ENCODE data around the gene RHPN2.

- TF ChIP-seq ATF3 (CRISPR knock-in tag; IDR thresholded peaks at IDR 0.05) (no peak), SP1 (IDR thresholded peaks at IDR 0.05) (no peak), SP1 (CRISPR knock-in tag; IDR thresholded peaks at IDR 0.05) (no peak), ZNF510 (CRISPR knock-in tag; IDR thresholded peaks at IDR 0.05; ENCODE audit: low read depth) (no peak)
Measured at GRCh38 chr19:32998722-32999121, 66.0 kb downstream of the RHPN2 start.

Data from HepG2 (cell line).